WTC11 (cell line): ENCODE results near the gene PTPN9. TPM values are rescaled to one million over a fixed set of nuclear protein-coding genes. Genes with fewer than 3 reads are reported as not detected.

Experiments used
- ATAC-seq: fragments of 200-7000 bp; cut with Tn5 transposase; 2 replicates; pipeline ENCODE4 v1.10.0; 2021; ENCODE audit warnings: mild to moderate bottlenecking, moderate library complexity
- CTCF ChIA-PET: fragments of 300-600 bp; sonication (Branson Sonifier 250); formaldehyde crosslinking; loops from one replicate; lab custom pipeline; 2021; ENCODE audit warnings: antibody characterized with exemption; lab: Charles Lee
- POLR2A ChIA-PET: fragments of 350-600 bp; sonication (Branson Sonifier 250); formaldehyde crosslinking; loops from one replicate; lab custom pipeline; 2021; ENCODE audit warnings: antibody characterized with exemption; lab: Charles Lee
- DNase-seq: peaks from one replicate; pipeline ENCODE4 v3.0.0; 2021; ENCODE audit warnings: low spot score
- H3K27ac Mint-ChIP-seq: 2 replicates; pipeline ENCODE4 v1.8.0; 2021; ENCODE audit warnings: mixed read lengths
- H3K27me3 Mint-ChIP-seq: 2 replicates; pipeline ENCODE4 v1.8.0; 2021; ENCODE audit warnings: low read depth, mild to moderate bottlenecking, moderate library complexity, mixed read lengths
- H3K36me3 Mint-ChIP-seq: 2 replicates; pipeline ENCODE4 v1.8.0; 2021; ENCODE audit warnings: mixed read lengths
- H3K4me1 Mint-ChIP-seq: 2 replicates; pipeline ENCODE4 v1.8.0; 2022; ENCODE audit warnings: mixed read lengths
- H3K4me3 Mint-ChIP-seq: 2 replicates; pipeline ENCODE4 v1.8.0; 2021; ENCODE audit warnings: mild to moderate bottlenecking, moderate library complexity, mixed read lengths
- H3K9me3 Mint-ChIP-seq: 2 replicates; pipeline ENCODE4 v1.8.0; 2021; ENCODE audit warnings: mixed read lengths
- ELF4 ChIP-seq: sonication (generic); formaldehyde crosslinking; IDR thresholded peaks from 2 replicates; pipeline ENCODE4 v1.8.1; 2022; ENCODE audit warnings: low read depth, mild to moderate bottlenecking, moderate library complexity, missing genetic modification reagents
- FOXJ3 ChIP-seq: sonication (generic); formaldehyde crosslinking; IDR thresholded peaks from 2 replicates; pipeline ENCODE4 v1.9.0; 2021; ENCODE audit warnings: missing genetic modification reagents, mild to moderate bottlenecking, borderline replicate concordance
- GABPB1 ChIP-seq: sonication (generic); formaldehyde crosslinking; IDR thresholded peaks from 2 replicates; pipeline ENCODE4 v1.8.1; 2023; ENCODE audit warnings: mild to moderate bottlenecking, missing genetic modification reagents
- MYBL2 ChIP-seq: sonication (generic); formaldehyde crosslinking; IDR thresholded peaks from 2 replicates; pipeline ENCODE4 v1.8.1; 2023; ENCODE audit warnings: mild to moderate bottlenecking, moderate library complexity, missing genetic modification reagents
- NFATC4 ChIP-seq: fragments of 250-450 bp; sonication (Bioruptor Pico); IDR thresholded peaks from 2 replicates; pipeline ENCODE4 v1.9.0; 2021; ENCODE audit warnings: mild to moderate bottlenecking
- SMAD3 ChIP-seq: sonication (generic); formaldehyde crosslinking; IDR thresholded peaks from 2 replicates; pipeline ENCODE4 v1.8.0; 2022; ENCODE audit warnings: missing genetic modification reagents, mild to moderate bottlenecking, borderline replicate concordance
- TP53 ChIP-seq: sonication (generic); formaldehyde crosslinking; IDR thresholded peaks from 2 replicates; pipeline ENCODE4 v1.8.1; 2023; ENCODE audit warnings: mild to moderate bottlenecking, missing genetic modification reagents
- total RNA-seq: library from RNA; stranded (reverse); gene quantifications from 3 replicates; pipeline ENCODE4 v1.2.3, GENCODE V29; 2021
- TF ChIP-seq, protein P1 (sequence below): sonication (generic); formaldehyde crosslinking; IDR thresholded peaks from 2 replicates; pipeline ENCODE4 v1.8.0; 2022; ENCODE audit warnings: missing genetic modification reagents
- TF ChIP-seq, protein P2 (sequence below): sonication (generic); formaldehyde crosslinking; IDR thresholded peaks from 2 replicates; pipeline ENCODE4 v1.8.0; 2023; ENCODE audit warnings: mild to moderate bottlenecking, missing genetic modification reagents

The PTPN9 gene
- total RNA-seq, 1 experiment from 2014 or later: 45.5 TPM

DNA sequence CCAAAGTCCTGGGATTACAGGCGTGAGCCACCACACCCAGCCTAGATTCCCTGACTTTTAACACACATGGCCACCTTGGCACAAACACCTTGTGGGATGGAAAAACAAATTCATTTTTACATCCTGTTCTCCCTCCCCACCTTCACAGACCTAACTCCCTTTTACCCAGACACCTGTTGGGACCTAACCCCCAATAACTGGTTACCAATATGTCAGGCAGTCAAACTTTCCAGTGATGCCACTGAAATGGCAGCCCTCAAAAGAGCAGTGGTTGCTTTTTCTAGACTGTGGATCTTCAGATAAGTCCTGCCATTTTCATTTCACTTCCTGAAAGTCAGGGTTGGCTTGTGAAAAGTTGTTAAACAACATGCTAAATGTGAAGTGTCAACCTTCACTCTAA lies 162.5 kb downstream of the PTPN9 start:
- no peaks in the 10 kb centered on the region for H3K4me1 Mint-ChIP-seq
- CTCF ChIA-PET: no interaction called here

More for the DNA sequence above, 162.5 kb downstream of the PTPN9 start:
- H3K9me3 Mint-ChIP-seq: no peaks in the 10 kb centered on the region
- ATAC-seq (no peak), DNase-seq (no peak)
- H3K27ac Mint-ChIP-seq: peak overlapping the region; percentile 57; the same call in 1 of the 2 replicates
- POLR2A ChIA-PET: no interaction called here
- TF ChIP-seq FOXJ3 (no peak), MYBL2 (CRISPR knock-in tag) (no peak), ELF4 (CRISPR knock-in tag) (no peak), NFATC4 (no peak), GABPB1 (CRISPR knock-in tag) (no peak), TP53 (no peak), SMAD3 (CRISPR knock-in tag) (no peak)
- TF ChIP-seq, protein P1, sequence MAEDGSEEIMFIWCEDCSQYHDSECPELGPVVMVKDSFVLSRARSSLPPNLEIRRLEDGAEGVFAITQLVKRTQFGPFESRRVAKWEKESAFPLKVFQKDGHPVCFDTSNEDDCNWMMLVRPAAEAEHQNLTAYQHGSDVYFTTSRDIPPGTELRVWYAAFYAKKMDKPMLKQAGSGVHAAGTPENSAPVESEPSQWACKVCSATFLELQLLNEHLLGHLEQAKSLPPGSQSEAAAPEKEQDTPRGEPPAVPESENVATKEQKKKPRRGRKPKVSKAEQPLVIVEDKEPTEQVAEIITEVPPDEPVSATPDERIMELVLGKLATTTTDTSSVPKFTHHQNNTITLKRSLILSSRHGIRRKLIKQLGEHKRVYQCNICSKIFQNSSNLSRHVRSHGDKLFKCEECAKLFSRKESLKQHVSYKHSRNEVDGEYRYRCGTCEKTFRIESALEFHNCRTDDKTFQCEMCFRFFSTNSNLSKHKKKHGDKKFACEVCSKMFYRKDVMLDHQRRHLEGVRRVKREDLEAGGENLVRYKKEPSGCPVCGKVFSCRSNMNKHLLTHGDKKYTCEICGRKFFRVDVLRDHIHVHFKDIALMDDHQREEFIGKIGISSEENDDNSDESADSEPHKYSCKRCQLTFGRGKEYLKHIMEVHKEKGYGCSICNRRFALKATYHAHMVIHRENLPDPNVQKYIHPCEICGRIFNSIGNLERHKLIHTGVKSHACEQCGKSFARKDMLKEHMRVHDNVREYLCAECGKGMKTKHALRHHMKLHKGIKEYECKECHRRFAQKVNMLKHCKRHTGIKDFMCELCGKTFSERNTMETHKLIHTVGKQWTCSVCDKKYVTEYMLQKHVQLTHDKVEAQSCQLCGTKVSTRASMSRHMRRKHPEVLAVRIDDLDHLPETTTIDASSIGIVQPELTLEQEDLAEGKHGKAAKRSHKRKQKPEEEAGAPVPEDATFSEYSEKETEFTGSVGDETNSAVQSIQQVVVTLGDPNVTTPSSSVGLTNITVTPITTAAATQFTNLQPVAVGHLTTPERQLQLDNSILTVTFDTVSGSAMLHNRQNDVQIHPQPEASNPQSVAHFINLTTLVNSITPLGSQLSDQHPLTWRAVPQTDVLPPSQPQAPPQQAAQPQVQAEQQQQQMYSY (CRISPR knock-in tag): no peak
- TF ChIP-seq, protein P2, sequence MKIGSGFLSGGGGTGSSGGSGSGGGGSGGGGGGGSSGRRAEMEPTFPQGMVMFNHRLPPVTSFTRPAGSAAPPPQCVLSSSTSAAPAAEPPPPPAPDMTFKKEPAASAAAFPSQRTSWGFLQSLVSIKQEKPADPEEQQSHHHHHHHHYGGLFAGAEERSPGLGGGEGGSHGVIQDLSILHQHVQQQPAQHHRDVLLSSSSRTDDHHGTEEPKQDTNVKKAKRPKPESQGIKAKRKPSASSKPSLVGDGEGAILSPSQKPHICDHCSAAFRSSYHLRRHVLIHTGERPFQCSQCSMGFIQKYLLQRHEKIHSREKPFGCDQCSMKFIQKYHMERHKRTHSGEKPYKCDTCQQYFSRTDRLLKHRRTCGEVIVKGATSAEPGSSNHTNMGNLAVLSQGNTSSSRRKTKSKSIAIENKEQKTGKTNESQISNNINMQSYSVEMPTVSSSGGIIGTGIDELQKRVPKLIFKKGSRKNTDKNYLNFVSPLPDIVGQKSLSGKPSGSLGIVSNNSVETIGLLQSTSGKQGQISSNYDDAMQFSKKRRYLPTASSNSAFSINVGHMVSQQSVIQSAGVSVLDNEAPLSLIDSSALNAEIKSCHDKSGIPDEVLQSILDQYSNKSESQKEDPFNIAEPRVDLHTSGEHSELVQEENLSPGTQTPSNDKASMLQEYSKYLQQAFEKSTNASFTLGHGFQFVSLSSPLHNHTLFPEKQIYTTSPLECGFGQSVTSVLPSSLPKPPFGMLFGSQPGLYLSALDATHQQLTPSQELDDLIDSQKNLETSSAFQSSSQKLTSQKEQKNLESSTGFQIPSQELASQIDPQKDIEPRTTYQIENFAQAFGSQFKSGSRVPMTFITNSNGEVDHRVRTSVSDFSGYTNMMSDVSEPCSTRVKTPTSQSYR (CRISPR knock-in tag): no peak
- H3K36me3 Mint-ChIP-seq: peaks cover 47% of the 10 kb centered on the region
- H3K27me3 Mint-ChIP-seq: no peaks in the 10 kb centered on the region
- no peak overlapping the region for H3K4me3 Mint-ChIP-seq

Other genes starting within 250 kb of the PTPN9 start
- 116 to 140 TPM (median 129 TPM) in 3 replicates for gene COMMD4, start 243.3 kb downstream of the PTPN9 start, total RNA-seq
- gene NEIL1, start 232.3 kb downstream of the PTPN9 start, total RNA-seq: 24.8 to 25.2 TPM (median 24.9 TPM) in 3 replicates
- 148 to 155 TPM (median 151 TPM) in 3 replicates for gene MAN2C1, start 210.7 kb downstream of the PTPN9 start, total RNA-seq
- gene SIN3A, start 127.6 kb downstream of the PTPN9 start, total RNA-seq: 107 to 113 TPM (median 110 TPM) in 3 replicates
- gene SNUPN, start 46.4 kb upstream of the PTPN9 start, total RNA-seq: 25.9 to 28.4 TPM (median 27.9 TPM) in 3 replicates
- gene IMP3, start 60.9 kb upstream of the PTPN9 start, total RNA-seq: 93.7 to 107 TPM (median 94.8 TPM) in 3 replicates
- gene SNX33, start 68.6 kb upstream of the PTPN9 start, total RNA-seq: 17.8 to 19.8 TPM (median 18.9 TPM) in 3 replicates
- 2.9 to 3.6 TPM (median 3.6 TPM) in 3 replicates for gene CSPG4, start 133.5 kb upstream of the PTPN9 start, total RNA-seq